ENCODE measurements around the gene ABCA2. TPM values are rescaled to one million over a fixed set of nuclear protein-coding genes. Genes with fewer than 3 reads are reported as not detected.

Gene ABCA2
- total RNA-seq, 1 donor from 2014 or later, result 102 TPM

- no peaks in the 10 kb centered on the region for H3K36me3 ChIP-seq
- H3K27ac ChIP-seq, result peak overlapping the region in 1 of 2 donors; percentile 62
- H3K4me3 ChIP-seq, result peak overlapping the region; percentile 71 to 94
- no peaks in the 10 kb centered on the region for H3K27me3 ChIP-seq
- peak in 2 of 3 experiments; percentile 25 to 31 for TF ChIP-seq CTCF (IDR thresholded peaks at IDR 0.05)
- H3K9me3 ChIP-seq, result no peaks in the 10 kb centered on the region
- intact Hi-C loops (cut with DNase I), result loop anchor here (1.0 to 2.0 kb wide), 4 partner anchors 36 to 238 kb away; partner anchors contain the start of genes PAXX, PHPT1 and TMEM141
- no peak for DNase-seq (ENCODE audit: low spot score in 2 of 2)
- peaks cover 17% of the 10 kb centered on the region in 2 donors for H3K4me1 ChIP-seq
Measured at GRCh38 chr9:137028263-137029057, 423 bp upstream of the ABCA2 start.

- intact Hi-C loops (cut with DNase I), result no loop called here
- Histone ChIP-seq H3K27me3 (no peaks in the 10 kb centered on the region), H3K36me3 (no peaks in the 10 kb centered on the region), H3K27ac (peak overlapping the region; percentile 31 to 53), H3K9me3 (no peaks in the 10 kb centered on the region), H3K4me1 (peaks cover 17% of the 10 kb centered on the region in 2 donors), H3K4me3 (peak overlapping the region in 1 of 2 donors; percentile 66)
- TF ChIP-seq CTCF (IDR thresholded peaks at IDR 0.05), result no peak
- no peak for DNase-seq (ENCODE audit: low spot score in 2 of 2)
Measured at GRCh38 chr9:137026828-137027227, 1.2 kb downstream of the ABCA2 start.

- Histone ChIP-seq H3K27ac (no peak overlapping the region), H3K27me3 (no peaks in the 10 kb centered on the region), H3K4me1 (peaks cover 17% of the 10 kb centered on the region in 2 donors), H3K4me3 (no peak overlapping the region), H3K36me3 (no peaks in the 10 kb centered on the region), H3K9me3 (no peaks in the 10 kb centered on the region)
- intact Hi-C loops (cut with DNase I), result no loop called here
- no peak for DNase-seq (ENCODE audit: low spot score in 2 of 2)
- TF ChIP-seq CTCF (IDR thresholded peaks at IDR 0.05), result no peak
Measured at GRCh38 chr9:137026384-137026783, 1.7 kb downstream of the ABCA2 start.

GRCh38 chr9:137025517-137025966, 2.5 kb downstream of the ABCA2 start:
- no peak overlapping the region for H3K4me3 ChIP-seq
- TF ChIP-seq CTCF (IDR thresholded peaks at IDR 0.05), result no peak
- DNase-seq (ENCODE audit: low spot score in 2 of 2), result no peak
- peaks cover 2 to 6% of the 10 kb centered on the region in 2 donors for H3K36me3 ChIP-seq
- intact Hi-C loops (cut with DNase I), result no loop called here
- H3K9me3 ChIP-seq, result no peaks in the 10 kb centered on the region
- H3K27ac ChIP-seq, result no peak overlapping the region
- H3K4me1 ChIP-seq, result peaks cover 17% of the 10 kb centered on the region in 2 donors
- no peaks in the 10 kb centered on the region for H3K27me3 ChIP-seq

- DNase-seq (ENCODE audit: low spot score in 2 of 2), result no peak
- H3K27me3 ChIP-seq, result no peaks in the 10 kb centered on the region
- no peak overlapping the region for H3K4me3 ChIP-seq
- H3K4me1 ChIP-seq, result peaks cover 10 to 13% of the 10 kb centered on the region in 2 donors
- peaks cover 5 to 13% of the 10 kb centered on the region in 2 donors for H3K36me3 ChIP-seq
- TF ChIP-seq CTCF (IDR thresholded peaks at IDR 0.05), result no peak
- H3K9me3 ChIP-seq, result no peaks in the 10 kb centered on the region
- intact Hi-C loops (cut with DNase I), result no loop called here
- H3K27ac ChIP-seq, result no peak overlapping the region
Measured at GRCh38 chr9:137023583-137023991, 4.5 kb downstream of the ABCA2 start.

Measured in ascending aorta (tissue), 2 donors.